Adrenal gland (tissue), 12 donors: ENCODE results near the gene HMGN3. TPM values are rescaled to one million over a fixed set of nuclear protein-coding genes. Genes with fewer than 3 reads are reported as not detected.

Experiments used
- DNase-seq, 7 donors: peaks; one replicate each; pipeline ENCODE4 v3.0.0-alpha.2; 2019 to 2020
- H3K27ac ChIP-seq, 5 donors: fragments of 200-600 bp; sonication (generic) in 4 of 5; 1 replicate in 3 of 5; 2 replicates in 2 of 5; pipeline versions ENCODE4 v1.5.1 to v1.8.0; 2016 to 2020; ENCODE audit warnings: mild to moderate bottlenecking in 1 of 5
- H3K27me3 ChIP-seq: fragments of 200-600 bp; 2 replicates; pipeline ENCODE4 v1.8.0; 2021
- H3K36me3 ChIP-seq, 2 donors: fragments of 200-600 bp; replicated peaks in 1 of 2; 1 replicate in 1 of 2; 2 replicates in 1 of 2; pipeline versions ENCODE4 v1.5.1 to v1.8.0; 2018 to 2022
- H3K4me1 ChIP-seq, 2 donors: fragments of 200-600 bp; replicated peaks in 1 of 2; 1 replicate in 1 of 2; 2 replicates in 1 of 2; pipeline versions ENCODE4 v1.5.1 to v1.8.0; 2018 to 2021
- H3K4me3 ChIP-seq, 4 donors: fragments of 200-600 bp; sonication (generic) in 3 of 4; one replicate each; pipeline ENCODE4 v1.5.1; 2016 to 2018
- H3K9me3 ChIP-seq, 3 donors: fragments of 200-600 bp; sonication (generic) in 1 of 3; replicated peaks in 1 of 3; 1 replicate in 2 of 3; 2 replicates in 1 of 3; pipeline versions ENCODE4 v1.5.1 to v1.8.0; 2016 to 2021
- POLR2A ChIP-seq, 2 donors: fragments of 450-650 bp; IDR thresholded peaks; one replicate each; pipeline ENCODE4 v1.6.1; 2017; ENCODE audit warnings: antibody characterized with exemption in 2 of 2, mild to moderate bottlenecking in 2 of 2, moderate library complexity in 1 of 2
- WGBS, 4 donors: extraction: QIAGEN DNeasy Blood & Tissue Kit in 2 of 4; methylation state at CpG; one replicate each; pipeline versions ENCODE4 v1.1.5 to v1.1.7; 2013 to 2017; 5-methylcytosine and 5-hydroxymethylcytosine counted together
- intact Hi-C, 2 donors: fragments of 100-400 bp; cut with DNase I; formaldehyde crosslinking; loops; one replicate each; pipeline versions ENCODE4 v1.14.1 to v1.15.0; 2022 to 2023
- polyA plus RNA-seq, 3 donors: library from polyadenylated mRNA; stranded (reverse); fragments of 200-250 nt in 2 of 3; fragments of 350-450 nt in 1 of 3; fragmentation: Illumina TruSeq in 1 of 3; extraction: RNeasy Lipid Tissue Mini Kit (QIAGEN cat#74804) in 1 of 3; gene quantifications; one replicate each; pipeline ENCODE4 v1.2.3, GENCODE V29; 2013 to 2014
- total RNA-seq, 9 donors: library from RNA; depleted of rRNA in 4 of 9; stranded (reverse); fragments of >200 nt in 4 of 9; fragments of 120-200 nt in 1 of 9; fragmentation: NEBNext Ultra II Directional in 1 of 9; extraction: Animal tissue kit (Norgen Biotek cat#: 25700) in 1 of 9; gene quantifications; one replicate each; pipeline versions ENCODE4 v1.1.0 to v1.2.4, GENCODE V29; 2013 to 2023
- TF ChIP-seq, protein P1 (sequence below), 6 experiments: fragments of 450-650 bp in 4 of 6; fragments of 200-600 bp in 2 of 6; sonication (generic) in 1 of 6; IDR thresholded peaks; 1 replicate in 5 of 6; 2 replicates in 1 of 6; pipeline versions ENCODE4 v1.5.1 to v1.8.0; 2016 to 2021; ENCODE audit warnings: antibody characterized with exemption in 6 of 6, mild to moderate bottlenecking in 2 of 6, moderate library complexity in 1 of 6
- donor health status: healthy with polysubstance abuse.
- donor health status: Bipolar disorder and iron deficiency.
- donor health status: DM: yes; HTN: yes; CAD: no.
- donor health status: DM: no; HTN: no; CAD: no.
- donor health status: DM: no; HTN: no; CAD: no.
- donor health status: DM: yes; HTN: yes; CAD: no.

Gene HMGN3
- total and polyA plus RNA-seq, 12 donors: 87.5 to 271 (median 163) TPM

DNA sequence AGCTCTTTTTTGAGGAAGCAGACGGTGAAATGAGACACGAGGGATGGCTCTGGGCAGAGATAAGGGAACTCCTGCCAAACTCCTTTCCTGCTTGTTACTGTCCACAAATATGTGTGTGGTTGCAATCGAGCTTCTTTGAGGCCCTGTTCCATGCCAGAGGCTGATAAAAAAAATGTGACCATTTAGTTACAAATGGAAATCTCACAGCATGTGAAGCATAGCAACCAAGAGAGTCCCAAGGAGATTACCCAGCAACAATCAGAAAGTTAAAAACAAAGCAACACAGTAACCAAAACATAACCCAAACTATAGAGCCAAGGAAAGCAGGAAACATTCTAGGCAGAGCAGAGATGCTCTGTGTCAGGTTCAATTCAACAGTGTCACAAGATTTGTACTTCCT is 35.4 kb upstream of the HMGN3 start:
- Histone ChIP-seq H3K4me3 (no peak overlapping the region), H3K36me3 (no peaks in the 10 kb centered on the region), H3K27ac (no peak overlapping the region), H3K4me1 (no peaks in the 10 kb centered on the region), H3K27me3 (no peaks in the 10 kb centered on the region), H3K9me3 (no peaks in the 10 kb centered on the region)
- DNase-seq: peak in 2 of 7 donors; percentile 7 to 51
- intact Hi-C loops: no loop called here
- TF ChIP-seq, protein P1, sequence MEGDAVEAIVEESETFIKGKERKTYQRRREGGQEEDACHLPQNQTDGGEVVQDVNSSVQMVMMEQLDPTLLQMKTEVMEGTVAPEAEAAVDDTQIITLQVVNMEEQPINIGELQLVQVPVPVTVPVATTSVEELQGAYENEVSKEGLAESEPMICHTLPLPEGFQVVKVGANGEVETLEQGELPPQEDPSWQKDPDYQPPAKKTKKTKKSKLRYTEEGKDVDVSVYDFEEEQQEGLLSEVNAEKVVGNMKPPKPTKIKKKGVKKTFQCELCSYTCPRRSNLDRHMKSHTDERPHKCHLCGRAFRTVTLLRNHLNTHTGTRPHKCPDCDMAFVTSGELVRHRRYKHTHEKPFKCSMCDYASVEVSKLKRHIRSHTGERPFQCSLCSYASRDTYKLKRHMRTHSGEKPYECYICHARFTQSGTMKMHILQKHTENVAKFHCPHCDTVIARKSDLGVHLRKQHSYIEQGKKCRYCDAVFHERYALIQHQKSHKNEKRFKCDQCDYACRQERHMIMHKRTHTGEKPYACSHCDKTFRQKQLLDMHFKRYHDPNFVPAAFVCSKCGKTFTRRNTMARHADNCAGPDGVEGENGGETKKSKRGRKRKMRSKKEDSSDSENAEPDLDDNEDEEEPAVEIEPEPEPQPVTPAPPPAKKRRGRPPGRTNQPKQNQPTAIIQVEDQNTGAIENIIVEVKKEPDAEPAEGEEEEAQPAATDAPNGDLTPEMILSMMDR (IDR thresholded peaks at IDR 0.05): no peak
- no peak for TF ChIP-seq POLR2A (IDR thresholded peaks at IDR 0.05)
- 20 to 31% (median 22%) methylated on average over 3 of the region's 3 CpGs for WGBS, 4 donors

DNA sequence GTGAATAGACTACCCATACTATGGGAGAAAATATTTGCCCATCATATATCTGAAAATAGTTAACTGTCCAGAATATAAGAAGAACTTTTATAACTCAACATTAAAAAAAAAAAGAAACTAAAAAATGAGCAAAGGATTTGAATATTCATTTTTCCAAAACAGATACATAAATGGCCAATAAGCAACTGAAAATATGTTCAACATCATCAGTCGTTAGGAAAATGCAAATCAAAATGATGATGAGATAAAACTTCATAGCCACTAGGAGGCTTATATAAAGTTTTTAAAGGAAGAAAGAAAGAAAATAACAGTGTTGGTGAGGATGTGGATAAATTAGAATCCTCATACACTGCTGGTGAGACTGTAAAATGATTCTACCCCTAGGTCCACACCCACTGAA is 32.6 kb upstream of the HMGN3 start:
- H3K27ac ChIP-seq: no peak overlapping the region
- H3K9me3 ChIP-seq: no peaks in the 10 kb centered on the region
- no peak for DNase-seq
- intact Hi-C loops: no loop called here
- TF ChIP-seq, protein P1 (IDR thresholded peaks at IDR 0.05): no peak
- TF ChIP-seq POLR2A (IDR thresholded peaks at IDR 0.05): no peak
- H3K36me3 ChIP-seq: no peaks in the 10 kb centered on the region
- no peak overlapping the region for H3K4me3 ChIP-seq
- no peaks in the 10 kb centered on the region for H3K27me3 ChIP-seq
- WGBS, 4 donors: 72 to 94% (median 88%) methylated on average over 1 of the region's 1 CpG
- H3K4me1 ChIP-seq: no peaks in the 10 kb centered on the region

DNA sequence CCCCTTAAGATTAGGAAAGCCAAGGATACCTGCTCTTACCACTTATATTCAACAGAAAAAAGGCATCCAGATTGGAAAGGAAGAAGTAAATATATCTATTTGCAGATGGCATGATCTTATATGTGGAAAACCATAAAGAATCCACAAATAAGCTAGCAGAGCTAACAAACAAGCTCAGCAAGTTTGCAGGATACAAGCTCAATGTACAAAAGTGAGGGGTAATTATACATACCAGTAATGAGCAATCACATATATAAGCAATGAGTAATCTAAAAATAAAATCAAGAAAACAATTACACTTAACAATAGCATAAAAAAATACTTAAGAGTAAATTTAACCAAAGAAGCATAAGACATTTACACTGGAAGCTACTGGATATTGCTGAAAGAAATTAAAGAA is 31.6 kb upstream of the HMGN3 start:
- no peak for DNase-seq
- no peak for TF ChIP-seq POLR2A (IDR thresholded peaks at IDR 0.05)
- TF ChIP-seq, protein P1 (IDR thresholded peaks at IDR 0.05): no peak
- H3K9me3 ChIP-seq: no peaks in the 10 kb centered on the region
- H3K36me3 ChIP-seq: no peaks in the 10 kb centered on the region
- H3K27me3 ChIP-seq: no peaks in the 10 kb centered on the region
- intact Hi-C loops: no loop called here
- H3K4me3 ChIP-seq: no peak overlapping the region
- no peak overlapping the region for H3K27ac ChIP-seq
- no peaks in the 10 kb centered on the region for H3K4me1 ChIP-seq

DNA sequence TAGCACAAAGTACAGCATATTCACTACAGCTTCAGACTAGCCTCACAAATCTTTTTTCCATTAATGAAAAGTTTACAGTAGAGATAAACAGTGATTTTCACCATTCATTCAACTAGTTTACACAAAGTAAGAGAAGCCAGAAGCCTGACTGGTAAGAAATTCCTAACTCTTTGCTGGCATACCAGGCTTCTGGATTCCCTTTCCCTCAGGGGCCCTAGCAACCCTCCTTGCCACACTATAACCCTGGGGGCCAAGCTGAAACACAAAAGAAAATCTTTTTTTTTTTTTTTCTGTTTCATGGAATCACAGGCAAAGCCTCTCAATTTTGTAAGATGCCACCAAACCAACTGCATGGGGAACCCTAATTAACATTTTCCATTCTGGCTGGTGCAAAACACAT is 28.9 kb upstream of the HMGN3 start:
- no peak for DNase-seq
- Histone ChIP-seq H3K27ac (no peak overlapping the region), H3K9me3 (no peaks in the 10 kb centered on the region), H3K4me3 (no peak overlapping the region), H3K4me1 (no peaks in the 10 kb centered on the region), H3K27me3 (no peaks in the 10 kb centered on the region), H3K36me3 (no peaks in the 10 kb centered on the region)
- intact Hi-C loops: no loop called here
- TF ChIP-seq, protein P1 (IDR thresholded peaks at IDR 0.05): no peak
- no peak for TF ChIP-seq POLR2A (IDR thresholded peaks at IDR 0.05)
